Caco-2 (cell line): ENCODE results near the gene LYPLAL1. TPM values are rescaled to one million over a fixed set of nuclear protein-coding genes. Genes with fewer than 3 reads are reported as not detected.

Experiments
- BruUV-seq: library from RNA; stranded (reverse); fragments of 400-500 nt; replicated peaks from 2 replicates; lab custom pipeline; 2021; lab: Mats Ljungman, UMichigan
- CTCF ChIA-PET: fragments of 300-600 bp; sonication (Branson Sonifier 250); formaldehyde crosslinking; loops from one replicate; lab custom pipeline; 2022; ENCODE audit warnings: antibody characterized with exemption; lab: Charles Lee
- POLR2A ChIA-PET: fragments of 300-600 bp; sonication (Branson Sonifier 250); formaldehyde crosslinking; loops from one replicate; lab custom pipeline; 2022; ENCODE audit warnings: antibody characterized with exemption; lab: Charles Lee
- DNase-seq, 2 experiments: peaks; one replicate each; pipeline versions ENCODE4 v3.0.0 to v3.0.0-alpha.2; 2020 to 2022
- H3K27me3 ChIP-seq: replicated peaks from 2 replicates; pipeline ENCODE4 v1.6.0; 2011; ENCODE audit warnings: low read length; ENCODE audit not compliant: control insufficient read depth, insufficient read depth
- H3K36me3 ChIP-seq: 2 replicates; pipeline ENCODE4 v1.5.1; 2011; ENCODE audit warnings: low read length; ENCODE audit not compliant: control insufficient read depth, insufficient read depth
- H3K4me1 ChIP-seq: fragments of 250-450 bp; sonication (Bioruptor Pico); 2 replicates; pipeline ENCODE4 v1.5.1; 2020; ENCODE audit warnings: mild to moderate bottlenecking
- H3K4me3 ChIP-seq: 2 replicates; pipeline ENCODE4 v1.5.1; 2011; ENCODE audit warnings: low read depth, mild to moderate bottlenecking, control low read depth, low read length
- H3K9me3 ChIP-seq: fragments of 250-450 bp; sonication (Bioruptor Pico); 2 replicates; pipeline ENCODE4 v1.5.1; 2020; ENCODE audit warnings: mild to moderate bottlenecking, moderate library complexity
- H3K27ac Mint-ChIP-seq: one replicate; pipeline ENCODE4 v1.8.0; 2022; ENCODE audit warnings: mixed read lengths; ENCODE audit not compliant: unreplicated experiment
- H3K27me3 Mint-ChIP-seq: one replicate; pipeline ENCODE4 v1.8.0; 2022; ENCODE audit warnings: mixed read lengths; ENCODE audit not compliant: insufficient read depth, unreplicated experiment
- H3K36me3 Mint-ChIP-seq: one replicate; pipeline ENCODE4 v1.8.0; 2022; ENCODE audit warnings: mild to moderate bottlenecking, mixed read lengths; ENCODE audit not compliant: insufficient read depth, unreplicated experiment
- H3K4me1 Mint-ChIP-seq: one replicate; pipeline ENCODE4 v1.8.0; 2022; ENCODE audit warnings: low read depth, mixed read lengths; ENCODE audit not compliant: unreplicated experiment
- H3K4me3 Mint-ChIP-seq: one replicate; pipeline ENCODE4 v1.8.0; 2022; ENCODE audit warnings: mild to moderate bottlenecking, moderate library complexity, mixed read lengths; ENCODE audit not compliant: unreplicated experiment
- H3K9me3 Mint-ChIP-seq: one replicate; pipeline ENCODE4 v1.8.0; 2022; ENCODE audit warnings: mixed read lengths; ENCODE audit not compliant: unreplicated experiment
- intact Hi-C: fragments of 100-400 bp; cut with micrococcal nuclease; formaldehyde crosslinking; loops from one replicate; pipeline ENCODE4 v1.10.0; 2022; ENCODE audit not compliant: unreplicated experiment
- total RNA-seq: library from RNA; stranded (reverse); gene quantifications from 2 replicates; pipeline ENCODE4 v1.2.3, GENCODE V29; 2022
- TF ChIP-seq, protein P1 (sequence below), 2 experiments: fragments of 200-600 bp in 1 of 2; IDR thresholded peaks; 1 replicate in 1 of 2; 2 replicates in 1 of 2; pipeline versions ENCODE4 v1.5.1 to v1.8.0; 2011 to 2022; ENCODE audit warnings: antibody characterized with exemption in 1 of 2, control low read depth in 1 of 2, inconsistent platforms in 1 of 2, low read depth in 1 of 2, low read length in 1 of 2, mild to moderate bottlenecking in 1 of 2, moderate library complexity in 1 of 2; ENCODE audit not compliant: insufficient read depth in 1 of 2, severe bottlenecking in 1 of 2, unreplicated experiment in 1 of 2

LYPLAL1 gene
- total RNA-seq, 1 experiment from 2014 or later = 20.4 TPM

DNA sequence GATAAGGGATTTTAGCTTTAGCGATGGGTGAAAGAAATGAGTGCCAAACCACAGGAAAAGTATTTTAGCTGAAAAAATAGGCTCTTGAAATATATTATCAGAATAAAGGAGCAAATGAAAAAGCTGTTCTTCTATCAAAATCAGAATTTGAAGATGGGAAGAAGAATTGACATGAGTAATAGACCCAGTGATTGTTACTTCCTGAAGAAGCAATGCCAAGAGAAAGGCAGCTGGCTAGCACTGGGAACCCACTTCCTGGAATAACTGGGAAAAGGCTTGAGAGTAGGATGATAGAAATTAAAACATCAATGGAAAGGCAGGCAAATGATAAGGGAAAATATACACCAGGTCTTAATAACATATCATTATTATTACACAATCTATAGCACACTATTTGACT is 29.9 kb upstream of the LYPLAL1 start:
- Mint-ChIP-seq H3K36me3 (no peaks in the 10 kb centered on the region), H3K4me3 (no peak overlapping the region), H3K4me1 (no peaks in the 10 kb centered on the region), H3K9me3 (no peaks in the 10 kb centered on the region), H3K27ac (no peak overlapping the region), H3K27me3 (peaks cover 6% of the 10 kb centered on the region)
- Histone ChIP-seq H3K36me3 (no peaks in the 10 kb centered on the region), H3K4me1 (no peaks in the 10 kb centered on the region), H3K4me3 (no peak overlapping the region), H3K9me3 (no peaks in the 10 kb centered on the region), H3K27me3 (no peaks in the 10 kb centered on the region)
- BruUV-seq = no TSS peak
- intact Hi-C loops = no loop called here
- TF ChIP-seq, protein P1, sequence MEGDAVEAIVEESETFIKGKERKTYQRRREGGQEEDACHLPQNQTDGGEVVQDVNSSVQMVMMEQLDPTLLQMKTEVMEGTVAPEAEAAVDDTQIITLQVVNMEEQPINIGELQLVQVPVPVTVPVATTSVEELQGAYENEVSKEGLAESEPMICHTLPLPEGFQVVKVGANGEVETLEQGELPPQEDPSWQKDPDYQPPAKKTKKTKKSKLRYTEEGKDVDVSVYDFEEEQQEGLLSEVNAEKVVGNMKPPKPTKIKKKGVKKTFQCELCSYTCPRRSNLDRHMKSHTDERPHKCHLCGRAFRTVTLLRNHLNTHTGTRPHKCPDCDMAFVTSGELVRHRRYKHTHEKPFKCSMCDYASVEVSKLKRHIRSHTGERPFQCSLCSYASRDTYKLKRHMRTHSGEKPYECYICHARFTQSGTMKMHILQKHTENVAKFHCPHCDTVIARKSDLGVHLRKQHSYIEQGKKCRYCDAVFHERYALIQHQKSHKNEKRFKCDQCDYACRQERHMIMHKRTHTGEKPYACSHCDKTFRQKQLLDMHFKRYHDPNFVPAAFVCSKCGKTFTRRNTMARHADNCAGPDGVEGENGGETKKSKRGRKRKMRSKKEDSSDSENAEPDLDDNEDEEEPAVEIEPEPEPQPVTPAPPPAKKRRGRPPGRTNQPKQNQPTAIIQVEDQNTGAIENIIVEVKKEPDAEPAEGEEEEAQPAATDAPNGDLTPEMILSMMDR (IDR thresholded peaks at IDR 0.05; ENCODE audit: insufficient read depth in 1 of 2, low read depth in 1 of 2, low read length in 1 of 2, severe bottlenecking in 1 of 2, unreplicated experiment in 1 of 2) = no peak
- ChIA-PET CTCF (no interaction called here), POLR2A (no interaction called here)
- no peak for DNase-seq

DNA sequence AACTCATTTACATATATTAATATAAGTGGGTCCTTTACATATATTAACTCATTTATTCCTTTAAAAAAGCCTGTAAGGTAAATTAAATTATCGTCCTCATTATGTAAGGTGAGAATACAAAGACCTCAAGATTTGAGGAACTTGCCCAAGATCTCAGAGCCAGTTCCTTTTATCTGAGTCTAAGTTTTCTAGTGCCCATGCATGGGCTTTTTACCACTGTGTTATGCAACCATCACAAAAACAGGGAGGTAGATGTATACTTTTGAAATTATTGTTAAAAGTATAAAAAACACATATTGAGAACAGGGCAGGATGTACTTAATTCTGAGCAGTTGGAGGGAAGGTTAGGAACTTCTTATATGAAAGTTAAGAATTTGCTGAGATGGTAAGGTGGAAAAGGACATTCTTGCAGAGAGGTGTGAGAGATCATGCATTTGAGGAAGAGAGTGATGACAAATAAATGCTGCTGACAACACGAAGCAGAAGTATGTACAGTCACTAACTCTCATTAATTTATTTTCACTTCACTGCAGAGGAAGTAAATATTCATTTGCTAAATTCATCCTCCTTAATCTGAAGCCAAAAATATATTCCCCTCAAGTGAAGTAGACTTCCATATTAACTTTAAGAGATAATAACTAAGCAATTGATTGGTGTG is 28.9 kb upstream of the LYPLAL1 start:
- Histone ChIP-seq H3K27me3 (no peaks in the 10 kb centered on the region), H3K36me3 (no peaks in the 10 kb centered on the region), H3K4me1 (no peaks in the 10 kb centered on the region), H3K9me3 (no peaks in the 10 kb centered on the region), H3K4me3 (no peak overlapping the region)
- H3K9me3 Mint-ChIP-seq = no peaks in the 10 kb centered on the region
- no peaks in the 10 kb centered on the region for H3K36me3 Mint-ChIP-seq
- POLR2A ChIA-PET = no interaction called here
- intact Hi-C loops = no loop called here
- no peak overlapping the region for H3K27ac Mint-ChIP-seq
- peaks cover 4% of the 10 kb centered on the region for H3K27me3 Mint-ChIP-seq
- TF ChIP-seq, protein P1 (IDR thresholded peaks at IDR 0.05; ENCODE audit: insufficient read depth in 1 of 2, low read depth in 1 of 2, low read length in 1 of 2, severe bottlenecking in 1 of 2, unreplicated experiment in 1 of 2) = no peak
- CTCF ChIA-PET = no interaction called here
- no peak overlapping the region for H3K4me3 Mint-ChIP-seq
- DNase-seq = no peak
- no TSS peak for BruUV-seq
- no peaks in the 10 kb centered on the region for H3K4me1 Mint-ChIP-seq

DNA sequence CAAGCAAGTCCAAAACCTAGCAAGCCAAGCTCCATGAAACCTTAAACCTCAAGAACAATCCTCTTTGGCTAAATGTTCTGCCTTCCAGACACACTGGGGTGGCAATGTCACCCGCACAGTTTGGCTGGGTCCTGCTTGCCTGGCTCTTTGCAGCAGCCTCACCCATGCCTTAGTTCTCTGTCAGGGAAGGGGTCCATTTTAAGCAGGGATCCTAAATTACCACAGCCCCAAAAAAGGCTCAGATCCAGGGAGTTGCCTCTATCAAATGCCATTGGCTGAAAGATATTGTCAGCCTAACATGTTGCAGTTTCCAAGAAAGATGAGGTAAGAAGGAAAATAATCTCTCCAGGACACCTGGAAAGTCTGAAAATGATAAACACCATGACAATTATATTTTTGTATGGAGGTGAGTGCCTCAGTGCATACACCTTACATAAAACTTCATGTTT is 26.1 kb upstream of the LYPLAL1 start:
- no peak for DNase-seq
- Mint-ChIP-seq H3K36me3 (no peaks in the 10 kb centered on the region), H3K27ac (no peak overlapping the region), H3K4me1 (no peaks in the 10 kb centered on the region), H3K27me3 (peaks cover 7% of the 10 kb centered on the region), H3K4me3 (no peak overlapping the region), H3K9me3 (no peaks in the 10 kb centered on the region)
- BruUV-seq = no TSS peak
- Histone ChIP-seq H3K4me1 (no peaks in the 10 kb centered on the region), H3K4me3 (no peak overlapping the region), H3K9me3 (no peaks in the 10 kb centered on the region), H3K36me3 (no peaks in the 10 kb centered on the region), H3K27me3 (no peaks in the 10 kb centered on the region)
- ChIA-PET CTCF (no interaction called here), POLR2A (no interaction called here)
- intact Hi-C loops = no loop called here
- TF ChIP-seq, protein P1 (IDR thresholded peaks at IDR 0.05; ENCODE audit: insufficient read depth in 1 of 2, low read depth in 1 of 2, low read length in 1 of 2, severe bottlenecking in 1 of 2, unreplicated experiment in 1 of 2) = no peak
